ENCODE data around the gene MAML3.

MAML3 gene

DNA sequence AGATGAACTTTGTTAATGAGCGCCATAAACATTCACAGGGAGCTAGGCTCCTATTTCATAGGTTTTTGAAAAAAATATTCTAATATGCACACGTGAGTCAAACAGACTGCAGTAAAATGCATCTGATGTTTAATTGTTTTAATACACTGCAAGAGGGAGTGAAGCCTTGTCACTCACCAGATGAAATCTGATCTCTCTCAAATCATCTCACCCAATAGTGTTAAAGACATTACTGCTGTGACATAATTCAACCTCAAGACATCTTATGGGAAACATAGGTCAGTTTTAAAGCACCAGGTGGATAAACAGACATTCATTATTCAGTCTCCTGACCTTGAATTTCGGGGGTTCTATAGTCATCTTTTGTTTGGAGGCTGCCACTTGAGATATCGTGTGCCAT, 148.3 kb downstream of the MAML3 start:
- no peak for TF ChIP-seq CTCF (IDR thresholded peaks at IDR 0.05; ENCODE audit: low read depth, low read length, missing control alignments)
- no peak for DNase-seq (ENCODE audit: low read depth)
- no peak overlapping the region for H3K4me3 ChIP-seq (ENCODE audit: low read depth, low read length)

DNA sequence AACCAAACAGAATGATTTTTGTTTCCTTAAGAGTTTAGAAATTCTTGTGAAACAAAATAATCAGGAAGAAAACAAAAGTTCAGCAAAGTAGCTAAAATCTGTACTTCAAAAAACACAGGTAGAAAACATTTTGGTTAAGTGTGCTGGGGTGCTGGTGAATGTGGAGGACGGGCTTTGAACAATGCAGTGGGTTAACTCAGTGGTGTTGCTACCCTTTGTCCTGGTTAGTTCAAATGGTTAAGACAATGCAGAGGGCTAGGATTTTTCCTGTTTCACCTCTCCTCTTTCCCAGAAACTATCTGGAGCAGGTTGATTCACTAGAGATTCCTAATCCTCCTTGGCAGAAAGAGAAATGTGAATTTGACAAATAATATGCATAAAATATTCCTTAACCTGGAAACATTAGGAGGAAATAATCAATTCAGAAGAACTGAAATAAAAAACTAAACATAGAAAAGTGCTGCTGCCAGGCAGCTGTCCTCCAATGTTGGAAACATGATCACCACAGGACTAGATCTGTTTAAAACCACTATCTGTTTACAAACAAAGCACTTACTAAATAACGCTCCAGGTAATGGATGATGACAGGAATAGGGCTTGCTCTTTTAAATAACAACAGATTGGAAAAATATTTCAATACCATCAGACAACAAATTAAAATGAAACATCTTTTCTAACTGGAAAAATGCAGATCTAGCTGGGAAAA, 148.9 kb downstream of the MAML3 start:
- no peak for DNase-seq (ENCODE audit: low read depth)
- no peak for TF ChIP-seq CTCF (IDR thresholded peaks at IDR 0.05; ENCODE audit: low read depth, low read length, missing control alignments)
- no peak overlapping the region for H3K4me3 ChIP-seq (ENCODE audit: low read depth, low read length)

DNA sequence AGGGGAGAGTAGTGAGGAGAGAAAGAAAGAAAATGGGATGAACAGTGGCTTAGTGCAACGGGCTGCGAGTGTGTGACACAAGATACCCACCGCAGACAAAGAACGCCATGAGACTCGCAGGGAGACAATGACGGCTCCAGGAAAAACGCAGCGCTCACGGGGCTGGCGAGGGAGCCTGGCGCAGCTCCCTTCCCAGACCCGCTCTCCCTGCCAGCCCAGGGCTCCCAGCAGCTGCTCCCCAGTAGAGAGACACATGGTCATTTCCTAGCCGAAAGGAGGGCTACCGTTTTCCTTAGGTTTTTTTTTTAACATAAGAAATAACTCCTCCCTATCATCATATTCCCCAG, 149.5 kb downstream of the MAML3 start:
- no peak overlapping the region for H3K4me3 ChIP-seq (ENCODE audit: low read depth, low read length)
- no peak for DNase-seq (ENCODE audit: low read depth)
- TF ChIP-seq CTCF (IDR thresholded peaks at IDR 0.05; ENCODE audit: low read depth, low read length, missing control alignments) = no peak

DNA sequence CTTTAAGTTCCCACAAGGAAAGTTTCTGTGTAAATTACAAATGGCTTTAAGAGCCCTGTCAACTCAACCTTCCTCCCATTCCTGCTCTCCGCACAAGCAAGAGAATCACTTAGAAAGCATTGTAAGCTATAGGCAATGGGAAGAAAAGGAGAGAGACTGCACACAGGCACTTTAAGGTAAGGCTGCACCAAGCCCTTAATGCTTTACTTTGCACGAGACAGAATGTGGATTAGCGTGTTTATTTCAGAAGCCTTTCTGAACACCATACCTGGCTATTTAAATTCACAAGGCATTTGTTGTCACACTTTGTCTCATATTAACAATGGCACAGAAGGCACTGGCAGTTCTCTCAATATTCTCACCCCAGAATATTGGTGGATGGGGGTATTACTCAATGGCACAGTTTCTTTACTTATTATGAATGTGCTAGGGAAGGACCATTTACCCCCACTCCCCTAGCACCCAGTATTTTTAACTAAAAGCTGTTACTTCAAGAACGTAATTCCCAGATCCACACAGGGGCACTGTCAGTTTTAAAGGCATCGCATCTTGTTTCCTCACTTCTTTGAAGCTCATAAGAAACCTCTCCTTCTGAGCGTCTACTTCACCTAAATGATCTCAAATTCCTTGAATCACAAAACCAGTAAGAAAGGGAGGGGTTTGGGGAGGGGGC, 150.0 kb downstream of the MAML3 start:
- no peak for TF ChIP-seq CTCF (IDR thresholded peaks at IDR 0.05; ENCODE audit: low read depth, low read length, missing control alignments)
- DNase-seq (ENCODE audit: low read depth) = no peak
- no peak overlapping the region for H3K4me3 ChIP-seq (ENCODE audit: low read depth, low read length)

DNA sequence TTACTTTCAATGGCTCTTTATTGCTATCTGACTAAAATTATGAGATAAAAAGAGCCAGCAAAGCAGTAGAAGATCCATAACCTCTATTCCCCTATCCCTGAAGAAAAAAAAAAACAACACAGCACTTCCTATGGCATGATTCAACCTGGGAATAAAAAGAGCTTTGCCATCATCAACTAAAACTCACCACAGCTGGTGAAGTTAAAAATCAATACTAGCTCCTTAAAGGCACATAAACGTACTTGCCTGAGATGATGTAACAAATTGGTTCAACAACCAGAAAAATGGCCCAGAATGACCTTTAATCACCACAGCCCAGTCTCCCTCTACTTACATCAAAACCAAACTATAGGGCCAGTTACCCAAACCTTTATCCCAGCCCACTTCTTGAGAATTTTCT, 153.8 kb downstream of the MAML3 start:
- DNase-seq (ENCODE audit: low read depth) = no peak
- H3K4me3 ChIP-seq (ENCODE audit: low read depth, low read length) = no peak overlapping the region
- TF ChIP-seq CTCF (IDR thresholded peaks at IDR 0.05; ENCODE audit: low read depth, low read length, missing control alignments) = no peak

DNA sequence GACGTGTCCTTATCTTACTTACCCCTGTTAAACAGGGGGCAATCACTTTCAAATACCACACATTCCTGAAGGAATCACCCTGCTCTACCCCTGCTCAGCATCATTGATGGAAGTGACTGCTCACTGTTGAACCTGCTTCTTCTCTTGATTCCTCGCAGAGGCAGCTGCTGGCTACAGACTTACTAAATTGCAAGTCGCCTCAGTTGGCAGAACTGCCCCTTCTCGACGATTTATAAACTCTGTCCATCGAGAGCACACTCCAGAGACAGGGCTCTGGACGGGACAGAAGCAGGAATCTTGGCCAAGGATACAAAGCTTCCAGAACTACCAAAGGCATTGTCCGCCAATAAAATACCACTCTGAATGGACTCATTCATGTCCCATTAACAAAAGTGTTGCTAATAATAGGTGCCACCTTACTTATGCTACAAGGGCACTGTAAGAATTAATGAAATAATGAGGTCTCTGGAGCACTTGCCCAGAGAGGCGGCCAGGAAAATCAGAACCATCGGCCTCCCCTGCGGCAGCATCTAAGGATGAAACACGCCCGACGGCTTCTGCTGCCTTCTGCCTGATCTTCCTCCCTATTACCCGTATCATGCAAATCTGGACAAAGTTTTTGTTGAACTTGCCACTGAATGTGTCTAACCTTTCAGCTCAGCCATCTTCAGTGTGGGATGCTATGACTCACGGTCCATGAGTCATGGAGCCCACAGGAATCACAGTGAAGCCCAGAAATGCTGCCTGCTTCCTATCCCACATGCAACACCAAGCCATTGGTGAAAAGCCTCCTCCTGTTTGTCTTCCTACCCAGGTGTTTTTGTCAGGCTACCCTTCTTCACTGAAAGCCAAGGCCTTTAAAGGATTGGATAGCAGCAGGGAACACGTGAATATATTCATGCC, 164.9 kb downstream of the MAML3 start:
- no peak overlapping the region for H3K4me3 ChIP-seq (ENCODE audit: low read depth, low read length)
- TF ChIP-seq CTCF (IDR thresholded peaks at IDR 0.05; ENCODE audit: low read depth, low read length, missing control alignments) = no peak
- DNase-seq (ENCODE audit: low read depth) = no peak
